SU-DHL-6 (cell line): ENCODE measurements around the gene OR5W2.

Source experiments
- EZH2phosphoT487 ChIP-seq: fragments of 200-600 bp; sonication (generic), shearing (Covaris generic); conservative IDR thresholded peaks from 2 replicates; pipeline ENCODE4 v1.6.1; 2018; ENCODE audit warnings: mild to moderate bottlenecking, antibody characterized with exemption, low read length, moderate library complexity, mixed read lengths
- TF ChIP-seq, protein P1 (sequence below): fragments of 200-600 bp; sonication (generic); IDR thresholded peaks from one replicate; pipeline ENCODE4 v1.5.1; 2017; ENCODE audit warnings: antibody characterized with exemption, mild to moderate bottlenecking, low read length, moderate library complexity; ENCODE audit not compliant: insufficient read depth, poor library complexity, severe bottlenecking

DNA sequence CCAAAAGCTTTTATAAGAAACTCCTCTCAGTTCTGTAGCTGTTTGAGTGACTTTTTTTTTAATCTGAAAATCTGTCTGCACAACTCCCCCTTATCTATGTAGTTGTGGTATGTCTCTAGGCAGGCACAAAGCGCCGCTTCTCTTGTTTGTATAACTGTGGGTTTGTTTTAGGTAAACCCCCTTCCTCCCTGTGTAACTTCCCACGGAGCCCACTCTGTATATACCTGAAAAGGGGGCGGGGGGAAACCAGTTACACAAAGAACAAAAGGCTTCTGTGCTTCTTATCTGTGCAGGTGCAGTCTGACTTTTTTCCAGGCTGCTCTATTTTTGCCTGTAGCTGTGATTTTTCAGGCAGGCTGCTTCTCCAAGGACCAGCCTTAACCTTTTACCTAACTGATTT, 42.1 kb upstream of the OR5W2 start:
- TF ChIP-seq, protein P1, sequence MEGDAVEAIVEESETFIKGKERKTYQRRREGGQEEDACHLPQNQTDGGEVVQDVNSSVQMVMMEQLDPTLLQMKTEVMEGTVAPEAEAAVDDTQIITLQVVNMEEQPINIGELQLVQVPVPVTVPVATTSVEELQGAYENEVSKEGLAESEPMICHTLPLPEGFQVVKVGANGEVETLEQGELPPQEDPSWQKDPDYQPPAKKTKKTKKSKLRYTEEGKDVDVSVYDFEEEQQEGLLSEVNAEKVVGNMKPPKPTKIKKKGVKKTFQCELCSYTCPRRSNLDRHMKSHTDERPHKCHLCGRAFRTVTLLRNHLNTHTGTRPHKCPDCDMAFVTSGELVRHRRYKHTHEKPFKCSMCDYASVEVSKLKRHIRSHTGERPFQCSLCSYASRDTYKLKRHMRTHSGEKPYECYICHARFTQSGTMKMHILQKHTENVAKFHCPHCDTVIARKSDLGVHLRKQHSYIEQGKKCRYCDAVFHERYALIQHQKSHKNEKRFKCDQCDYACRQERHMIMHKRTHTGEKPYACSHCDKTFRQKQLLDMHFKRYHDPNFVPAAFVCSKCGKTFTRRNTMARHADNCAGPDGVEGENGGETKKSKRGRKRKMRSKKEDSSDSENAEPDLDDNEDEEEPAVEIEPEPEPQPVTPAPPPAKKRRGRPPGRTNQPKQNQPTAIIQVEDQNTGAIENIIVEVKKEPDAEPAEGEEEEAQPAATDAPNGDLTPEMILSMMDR = no peak
- TF ChIP-seq EZH2phosphoT487 = no peak
